ENCODE results near the gene METTL1.
A peak's percentile ranks its signal among the peaks of the same experiment; 100 is the strongest.
"Not testable (repeated sequence)": the region's sequence is repeated elsewhere in the genome, so short reads cannot be mapped to it uniquely, and the experiment has no call there.

Gene METTL1

GRCh38 chr12:57771873-57772428 is at the start of gene METTL1:
METTL1 (minus strand) TSS chr12:57772105; CDS start chr12:57772083, 22 bp downstream.
- peak; percentile 96 to 98 (median 97) for DNase-seq

- not testable (repeated sequence) for DNase-seq
These were observed 49.1 kb upstream of the METTL1 start for GRCh38 chr12:57821015-57821414.

GRCh38 chr12:57820119-57820518 is 48.2 kb upstream of the METTL1 start:
- not testable (repeated sequence) for DNase-seq

GRCh38 chr12:57817990-57818331 is 46.1 kb upstream of the METTL1 start:
- DNase-seq, result not testable (repeated sequence)

GRCh38 chr12:57817261-57817989 is 45.5 kb upstream of the METTL1 start:
- DNase-seq, result no peak

DNA sequence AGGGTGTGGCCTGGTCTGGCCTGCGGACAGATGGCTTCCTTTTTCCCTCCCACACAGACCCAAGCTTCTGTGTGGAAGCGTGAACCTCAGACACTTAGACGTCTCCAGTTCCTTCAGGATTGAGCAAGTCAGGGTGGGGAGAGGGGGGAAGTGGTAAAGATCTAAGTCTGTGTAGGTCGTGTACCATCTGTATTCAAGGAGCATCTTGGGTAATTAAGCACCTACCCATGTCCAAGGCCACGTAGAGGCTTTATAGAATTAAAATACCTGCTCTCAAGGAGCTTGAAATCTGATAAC is 44.9 kb upstream of the METTL1 start:
- DNase-seq, result peak; percentile 74 to 79 (median 79)

DNA sequence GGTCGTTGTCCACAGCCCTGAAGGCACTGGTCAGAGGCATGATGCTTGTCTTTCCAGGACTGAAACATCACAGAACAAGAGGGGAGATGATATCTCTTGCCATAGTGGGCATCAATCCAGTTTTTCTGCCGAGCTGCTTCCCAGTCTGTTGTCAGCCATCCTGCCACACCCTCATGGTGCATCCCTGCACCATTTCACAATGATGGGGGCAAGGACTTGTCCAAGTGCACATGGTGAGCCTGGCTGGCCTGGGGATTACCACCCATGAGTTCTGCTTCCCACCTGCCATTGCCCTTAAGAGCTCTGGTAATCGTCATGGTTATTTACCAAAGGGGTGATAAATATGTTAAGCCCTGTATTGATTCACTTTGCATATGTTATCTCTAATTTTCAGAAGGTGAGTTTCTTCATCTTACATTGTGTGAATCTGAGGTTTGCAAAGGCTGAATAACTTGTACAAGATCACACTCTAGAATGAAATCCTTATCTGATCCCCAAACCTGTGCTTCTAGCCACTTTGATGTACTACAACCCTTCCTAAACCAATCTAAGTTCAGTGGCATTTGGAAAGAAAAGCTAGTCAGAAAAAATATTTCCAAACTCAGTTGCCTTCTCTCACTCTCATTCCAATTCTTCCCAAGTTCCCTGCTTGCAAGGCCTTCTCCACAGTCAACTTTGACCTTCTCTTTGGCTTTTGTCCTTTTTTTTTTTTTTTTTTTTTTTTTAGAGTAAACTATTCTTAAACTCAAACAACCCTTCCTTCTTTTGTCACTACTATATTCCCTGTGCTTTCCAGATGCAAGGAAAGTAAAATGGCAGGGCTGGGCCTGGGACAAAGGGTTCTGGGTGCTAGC is 44.3 kb upstream of the METTL1 start:
- no peak for DNase-seq

- DNase-seq, result no peak
These were observed 43.5 kb upstream of the METTL1 start for GRCh38 chr12:57815177-57816000.

- no peak for DNase-seq
These were observed 42.3 kb upstream of the METTL1 start for GRCh38 chr12:57813971-57814772.

DNA sequence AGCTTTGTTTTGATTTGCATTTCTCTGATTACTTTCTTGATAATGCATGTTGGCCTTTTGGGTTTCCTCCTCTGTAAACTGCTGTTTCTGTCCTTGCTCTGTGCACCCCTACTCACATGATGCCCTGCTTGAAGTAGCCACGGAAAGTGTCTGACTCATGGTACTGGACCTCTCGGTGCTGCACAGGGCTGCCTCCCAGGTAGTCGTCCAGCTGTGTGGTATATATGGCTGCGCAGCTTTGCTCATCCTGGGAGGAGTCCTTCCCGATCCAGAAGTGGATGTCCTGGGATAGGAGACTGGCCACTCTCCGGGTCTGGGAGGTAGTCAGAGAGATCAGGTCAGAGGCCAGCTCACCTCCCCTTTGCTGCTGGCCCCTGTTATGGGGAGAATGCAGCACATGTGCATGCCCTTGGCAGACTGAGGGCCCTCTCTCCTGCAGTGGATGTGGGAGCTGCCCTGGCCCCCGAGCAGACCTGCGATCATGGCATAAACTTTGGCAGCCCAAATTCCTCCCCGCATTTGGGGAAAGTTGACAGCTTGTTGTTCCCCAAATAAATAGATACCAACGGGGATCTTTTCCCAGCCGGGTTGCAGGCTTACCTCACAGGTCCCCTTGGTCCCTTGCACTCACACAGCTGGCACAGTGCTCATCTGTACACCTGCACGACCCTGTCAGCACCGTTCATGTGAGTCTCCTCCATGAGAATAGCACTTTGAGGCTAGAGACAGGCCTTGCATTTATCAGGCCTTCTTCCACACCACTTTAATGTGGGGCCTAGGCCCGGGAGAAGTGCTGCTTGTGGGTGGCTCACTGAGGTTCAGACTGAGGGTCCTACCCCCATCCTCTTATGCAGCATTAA is 41.4 kb upstream of the METTL1 start:
- DNase-seq, result no peak

- no peak for DNase-seq
These were observed 39.3 kb upstream of the METTL1 start for GRCh38 chr12:57811028-57811755.

GRCh38 chr12:57810450-57810849 is 38.5 kb upstream of the METTL1 start:
- DNase-seq, result no peak

DNA sequence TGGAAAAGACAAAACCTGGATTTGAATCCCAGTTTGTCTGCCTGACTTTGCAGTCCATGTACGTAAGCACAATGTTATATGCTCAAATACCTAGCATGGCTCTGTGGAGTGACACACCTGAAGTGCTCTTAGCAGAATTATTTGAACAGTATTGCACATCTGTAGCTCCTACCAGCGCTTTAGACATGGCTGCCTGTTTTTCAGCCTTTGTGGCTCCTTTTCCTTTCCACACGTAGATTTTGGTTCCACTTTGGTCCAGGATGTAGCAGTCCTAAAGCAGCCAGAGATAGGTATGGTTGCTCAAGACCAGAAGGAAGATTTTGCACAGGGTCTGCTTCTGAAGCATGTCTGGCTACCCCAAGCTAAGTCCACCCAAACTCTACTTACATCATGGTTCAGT is 37.5 kb upstream of the METTL1 start:
- DNase-seq, result no peak

- DNase-seq, result no peak
These were observed 36.4 kb upstream of the METTL1 start for GRCh38 chr12:57808351-57808750.

GRCh38 chr12:57807285-57807684 is 35.4 kb upstream of the METTL1 start:
- DNase-seq, result no peak

- DNase-seq, result no peak
These were observed 34.8 kb upstream of the METTL1 start for GRCh38 chr12:57806677-57807076.

DNA sequence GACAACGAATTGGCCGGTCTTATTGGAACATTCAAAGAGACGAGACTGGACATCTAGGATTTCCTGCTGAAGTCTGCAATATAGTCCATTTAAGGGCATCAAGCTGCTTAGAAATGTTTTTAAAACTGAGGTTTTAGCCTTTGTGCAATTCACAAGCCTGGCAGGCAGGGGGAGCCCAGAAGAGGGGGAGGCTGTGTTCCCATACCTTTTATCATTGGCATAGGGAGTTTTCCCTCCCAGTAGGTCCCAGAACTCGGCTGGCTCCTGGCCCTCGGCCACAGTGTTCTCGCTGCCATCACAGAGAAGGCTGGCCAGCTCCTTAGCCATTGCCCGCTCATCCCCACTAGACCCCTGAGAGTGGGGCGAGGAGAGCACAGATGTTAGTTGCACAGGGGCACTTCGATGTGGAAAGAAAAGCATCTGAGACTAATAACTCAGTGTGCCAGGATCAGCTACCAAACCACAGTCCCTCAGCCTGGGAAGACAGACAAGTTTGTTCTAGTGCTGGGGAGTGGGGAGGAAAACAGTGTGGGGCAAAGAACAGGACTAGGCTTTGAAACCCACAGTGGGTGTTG is 31.5 kb upstream of the METTL1 start:
- peak; percentile 45 to 68 (median 52) for DNase-seq

DNA sequence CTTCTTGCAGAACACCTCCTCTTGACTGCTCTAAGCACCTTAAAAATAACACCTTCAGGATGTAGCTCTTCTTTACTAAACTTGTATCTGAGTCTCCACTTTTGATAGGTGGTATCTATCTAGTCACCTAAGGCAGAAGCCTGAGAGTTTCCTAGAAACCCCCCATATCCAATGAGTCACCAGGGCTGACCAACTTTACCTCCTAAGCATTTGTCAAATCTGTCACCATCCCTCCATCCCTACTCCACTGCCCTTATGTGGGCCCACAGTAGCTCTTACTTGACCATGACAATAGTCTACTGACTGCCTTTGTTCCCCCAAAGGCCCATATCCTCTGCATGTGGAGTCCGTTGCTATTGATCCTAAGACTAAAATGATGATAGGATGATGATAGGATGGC is 30.7 kb upstream of the METTL1 start:
- no peak for DNase-seq

DNA sequence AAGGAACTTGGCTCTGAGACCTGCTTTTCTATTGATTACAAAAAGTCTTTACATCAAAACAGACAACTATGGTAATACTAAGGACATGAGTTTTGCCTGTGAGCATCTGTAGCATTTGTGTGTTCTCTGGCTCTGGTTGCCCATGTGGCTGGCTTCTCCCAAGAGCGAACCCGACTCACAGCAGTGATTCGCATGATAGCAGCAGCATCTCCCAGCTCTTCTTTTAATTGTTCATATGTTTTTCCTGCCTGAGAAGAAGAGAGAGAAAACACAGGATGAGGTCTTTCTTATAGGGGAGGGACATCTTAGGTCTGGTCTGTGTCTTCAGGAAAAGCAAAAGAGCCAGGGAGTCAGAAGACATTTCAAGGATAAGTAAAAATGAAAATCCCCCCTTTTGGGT is 29.1 kb upstream of the METTL1 start:
- no peak for DNase-seq

GRCh38 chr12:57797933-57798332 is 26.0 kb upstream of the METTL1 start:
- peak; percentile 57 to 80 (median 74) for DNase-seq
